SU-DHL-6 (cell line): ENCODE measurements around the gene SYNDIG1.

Experiments
- H2AFZ ChIP-seq: fragments of 200-600 bp; sonication (generic); 2 replicates; pipeline ENCODE4 v1.6.1; 2014; ENCODE audit warnings: low read depth, mild to moderate bottlenecking, moderate library complexity, mixed read lengths, antibody characterized with exemption, low read length; ENCODE audit not compliant: severe bottlenecking
- H3F3A ChIP-seq: fragments of 200-600 bp; shearing (Covaris generic); 2 replicates; pipeline ENCODE4 v1.6.0; 2016; ENCODE audit warnings: antibody characterized with exemption, mild to moderate bottlenecking; ENCODE audit not compliant: insufficient read depth
- H3K27ac ChIP-seq: fragments of 200-600 bp; sonication (generic); 2 replicates; pipeline ENCODE4 v1.5.1; 2016; ENCODE audit warnings: low read depth, mild to moderate bottlenecking, low read length, moderate library complexity, mixed read lengths
- H3K27me3 ChIP-seq: fragments of 200-600 bp; sonication (generic), shearing (Covaris generic); 2 replicates; pipeline ENCODE4 v1.6.0; 2014; ENCODE audit warnings: mild to moderate bottlenecking, low read length
- H3K36me3 ChIP-seq: fragments of 200-600 bp; sonication (generic); 2 replicates; pipeline ENCODE4 v1.6.1; 2014; ENCODE audit warnings: mild to moderate bottlenecking, low read length, mixed read lengths
- H3K4me2 ChIP-seq: fragments of 300-600, 200-600 bp; shearing (Covaris generic), sonication (generic); 2 replicates; pipeline ENCODE4 v1.6.0; 2014; ENCODE audit warnings: low read length, low read depth, mild to moderate bottlenecking; ENCODE audit not compliant: poor library complexity, severe bottlenecking
- H3K4me3 ChIP-seq: fragments of 200-600 bp; sonication (generic); 2 replicates; pipeline ENCODE4 v1.5.1; 2014; ENCODE audit warnings: antibody characterized with exemption, low read length, mild to moderate bottlenecking, mixed read lengths; ENCODE audit not compliant: insufficient read depth, poor library complexity, severe bottlenecking
- H3K79me2 ChIP-seq: fragments of 200-600 bp; sonication (generic); 2 replicates; pipeline ENCODE4 v1.6.1; 2014; ENCODE audit warnings: mild to moderate bottlenecking, low read length, moderate library complexity; ENCODE audit not compliant: insufficient read depth
- H3K9ac ChIP-seq: fragments of 200-600 bp; sonication (generic); 2 replicates; pipeline ENCODE4 v1.7.0; 2014; ENCODE audit warnings: mild to moderate bottlenecking, low read length
- H3K9me2 ChIP-seq: fragments of 200-600 bp; sonication (generic); replicated peaks from 2 replicates; pipeline ENCODE4 v1.6.1; 2014; ENCODE audit warnings: low read length; ENCODE audit not compliant: insufficient read depth
- H3K9me3 ChIP-seq: fragments of 200-600 bp; sonication (generic); 2 replicates; pipeline ENCODE4 v1.6.1; 2014; ENCODE audit warnings: low read length, mixed read lengths; ENCODE audit not compliant: insufficient read depth
- H4K20me1 ChIP-seq: fragments of 200-600 bp; sonication (generic); 2 replicates; pipeline ENCODE4 v1.6.1; 2014; ENCODE audit warnings: low read depth, mild to moderate bottlenecking, antibody characterized with exemption, low read length, moderate library complexity, mixed read lengths
- CTCF ChIP-seq: fragments of 200-600 bp; sonication (generic); IDR thresholded peaks from one replicate; pipeline ENCODE4 v1.5.1; 2017; ENCODE audit warnings: antibody characterized with exemption, mild to moderate bottlenecking, low read length, moderate library complexity; ENCODE audit not compliant: insufficient read depth, poor library complexity, severe bottlenecking
- EZH2phosphoT487 ChIP-seq: fragments of 200-600 bp; sonication (generic), shearing (Covaris generic); conservative IDR thresholded peaks from 2 replicates; pipeline ENCODE4 v1.6.1; 2018; ENCODE audit warnings: mild to moderate bottlenecking, antibody characterized with exemption, low read length, moderate library complexity, mixed read lengths

Gene SYNDIG1

GRCh38 chr20:24662752-24663365 lies 193.4 kb downstream of the SYNDIG1 start:
- Histone ChIP-seq H3K9ac (no peak overlapping the region), H3F3A (no peaks in the 10 kb centered on the region), H3K27me3 (no peaks in the 10 kb centered on the region), H3K9me3 (no peaks in the 10 kb centered on the region), H3K9me2 (no peaks in the 10 kb centered on the region), H3K36me3 (no peaks in the 10 kb centered on the region), H3K4me3 (no peak overlapping the region), H3K4me2 (no peak overlapping the region), H4K20me1 (no peaks in the 10 kb centered on the region), H2AFZ (no peak overlapping the region), H3K27ac (no peak overlapping the region), H3K79me2 (no peaks in the 10 kb centered on the region)
- TF ChIP-seq EZH2phosphoT487 (no peak), CTCF (no peak)

- H3K79me2 ChIP-seq: no peaks in the 10 kb centered on the region
- H3K9me3 ChIP-seq: no peaks in the 10 kb centered on the region
- TF ChIP-seq EZH2phosphoT487 (no peak), CTCF (no peak)
- H3K9ac ChIP-seq: no peak overlapping the region
- H3K36me3 ChIP-seq: no peaks in the 10 kb centered on the region
- no peaks in the 10 kb centered on the region for H3K27me3 ChIP-seq
- H3K9me2 ChIP-seq: no peaks in the 10 kb centered on the region
- no peaks in the 10 kb centered on the region for H4K20me1 ChIP-seq
- no peaks in the 10 kb centered on the region for H3F3A ChIP-seq
- no peak overlapping the region for H3K4me3 ChIP-seq
- no peak overlapping the region for H3K27ac ChIP-seq
- H3K4me2 ChIP-seq: no peak overlapping the region
- no peak overlapping the region for H2AFZ ChIP-seq
Observed at GRCh38 chr20:24663496-24663895, 194.1 kb downstream of the SYNDIG1 start.

GRCh38 chr20:24664266-24664986 lies 195.0 kb downstream of the SYNDIG1 start:
- Histone ChIP-seq H4K20me1 (no peaks in the 10 kb centered on the region), H3K9me2 (no peaks in the 10 kb centered on the region), H3K4me2 (no peak overlapping the region), H3K27ac (no peak overlapping the region), H3K4me3 (no peak overlapping the region), H3F3A (no peaks in the 10 kb centered on the region), H3K79me2 (no peaks in the 10 kb centered on the region), H3K36me3 (no peaks in the 10 kb centered on the region), H3K27me3 (no peaks in the 10 kb centered on the region), H2AFZ (no peak overlapping the region), H3K9me3 (no peaks in the 10 kb centered on the region), H3K9ac (no peak overlapping the region)
- TF ChIP-seq EZH2phosphoT487 (no peak), CTCF (no peak)
